Activated effector memory CD4-positive, alpha-beta T cell treated with Interleukin-2 at 50 U/mL for 16 hours (primary cell): Measurements from ENCODE around the gene ASTN2.
"Not testable (repeated sequence)": the region's sequence is repeated elsewhere in the genome, so short reads cannot be mapped to it uniquely, and the experiment has no call there.

ENCODE experiments used
- DNase-seq: peaks from one replicate; pipeline ENCODE4 v3.0.0-alpha.2; 2020

ASTN2 gene

DNA sequence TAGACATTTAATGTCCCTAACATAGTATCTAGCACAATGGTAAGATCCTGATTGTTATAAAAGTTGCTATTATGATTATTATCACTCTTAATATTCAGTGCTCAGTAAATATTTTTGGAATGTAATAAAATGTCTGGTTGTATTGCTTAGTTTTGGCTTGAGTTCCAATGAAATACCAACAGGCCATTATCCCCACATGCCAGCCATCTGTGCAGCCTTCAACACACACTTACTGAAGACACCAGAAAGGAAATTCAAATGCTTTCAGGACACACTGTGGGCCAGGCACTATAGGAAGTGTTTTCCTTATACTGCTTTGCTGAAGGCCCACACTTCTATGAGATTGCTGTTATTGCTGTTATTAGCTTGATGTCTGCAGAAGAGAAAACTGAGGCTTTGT, 570.2 kb downstream of the ASTN2 start:
- no peak for DNase-seq

DNA sequence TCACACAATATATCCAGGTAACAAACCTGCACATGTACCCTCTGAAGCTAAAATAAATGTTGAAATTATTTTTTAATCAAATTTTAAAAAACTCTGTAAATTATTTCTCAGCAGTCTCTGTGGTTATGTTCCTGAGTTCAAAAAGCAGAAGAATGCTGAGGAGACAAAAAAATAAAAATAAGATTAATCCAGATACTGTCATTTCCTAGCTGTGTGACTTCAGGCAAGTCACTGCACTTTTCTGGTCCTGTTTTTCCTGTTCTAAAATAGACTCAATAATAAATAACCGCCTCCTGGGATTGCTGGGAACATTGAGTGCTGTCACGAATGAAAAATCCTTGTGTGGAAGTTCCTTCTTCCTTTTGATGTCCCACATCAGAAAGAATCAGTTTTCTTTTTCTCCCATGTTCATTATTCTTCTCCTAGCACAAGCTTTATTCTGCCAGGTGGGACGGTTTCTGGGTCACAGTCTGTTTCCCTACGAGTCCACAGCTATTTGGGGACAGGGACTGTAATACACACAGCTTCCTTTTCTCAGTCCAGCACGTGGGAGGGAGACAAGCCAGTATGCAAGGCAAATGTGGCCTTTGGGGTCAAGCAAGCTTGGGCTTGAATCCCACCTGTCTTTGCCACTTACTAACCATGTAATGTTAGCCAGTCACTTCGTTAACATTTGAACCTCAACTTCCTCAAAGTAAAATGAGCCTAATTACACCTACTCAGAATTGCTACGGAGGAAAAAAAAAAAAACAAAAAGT, 570.8 kb downstream of the ASTN2 start:
- DNase-seq = no peak

DNA sequence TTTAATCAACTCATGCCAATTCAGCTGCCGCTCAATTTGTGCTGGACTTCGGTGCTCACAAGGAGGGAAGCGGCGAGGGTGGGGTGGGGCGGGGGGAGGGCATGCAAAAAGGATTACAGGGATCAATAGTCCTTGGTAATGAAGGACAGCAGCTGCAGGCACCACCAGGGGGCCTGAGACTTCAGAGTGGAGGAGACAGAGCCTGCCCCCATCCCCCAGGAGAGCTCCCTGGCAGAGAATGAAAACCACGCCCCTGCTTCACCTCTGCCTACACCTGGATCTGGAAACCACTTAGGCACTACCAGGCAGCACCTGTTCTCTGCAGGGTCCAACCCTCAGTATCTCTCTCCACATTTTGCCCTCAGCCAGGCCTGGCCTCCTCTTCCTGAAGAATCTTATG, 572.2 kb downstream of the ASTN2 start:
- no peak for DNase-seq

GRCh38 chr9:116838468-116838867, 576.4 kb downstream of the ASTN2 start:
- DNase-seq = not testable (repeated sequence)

DNA sequence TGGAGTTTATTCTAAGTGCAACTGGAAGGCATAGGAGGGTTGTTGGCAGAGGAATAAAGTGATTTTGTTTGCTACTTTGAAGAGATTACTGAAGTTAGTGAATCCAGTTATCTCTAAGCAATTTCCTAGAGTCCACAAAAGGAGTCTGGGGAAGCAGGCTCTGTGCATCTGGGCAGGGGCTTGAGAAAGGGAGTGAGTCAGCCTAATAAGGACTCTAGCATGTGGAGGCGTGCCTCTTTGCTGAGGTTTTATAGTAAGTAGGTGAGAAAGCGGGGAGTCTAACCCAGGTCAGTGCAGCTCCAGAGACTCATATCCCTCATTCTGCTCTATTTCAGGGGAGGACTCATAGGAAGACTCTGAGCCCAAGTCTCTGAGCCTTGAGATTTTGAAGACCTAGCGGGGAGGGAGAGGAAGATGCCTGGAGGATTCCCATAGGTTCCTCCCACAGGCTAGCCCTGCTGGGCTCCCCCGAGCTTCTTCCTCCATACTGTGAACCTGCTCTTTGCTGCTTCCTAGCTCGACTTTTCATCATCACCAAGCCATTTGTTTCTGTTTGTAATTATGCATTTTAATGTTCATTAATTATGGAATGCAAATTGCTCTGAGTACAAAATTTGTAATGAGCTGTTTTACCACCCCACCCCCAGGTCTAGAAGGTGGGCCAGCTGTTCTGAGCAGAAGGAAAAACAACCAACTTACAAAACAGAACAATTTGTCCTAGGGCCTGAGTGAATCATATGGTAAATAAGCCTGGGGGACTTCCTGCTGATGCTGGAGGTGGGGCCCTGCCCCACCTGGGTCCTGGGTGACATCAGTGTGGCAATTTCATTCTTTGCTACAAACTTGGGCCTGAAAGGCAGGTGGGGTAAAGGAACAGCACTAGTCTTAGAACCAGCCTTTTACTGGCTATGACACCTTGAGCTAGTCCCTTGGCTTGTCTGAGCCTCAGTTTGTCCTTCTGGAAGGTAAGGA, 577.6 kb downstream of the ASTN2 start:
- DNase-seq = no peak

- not testable (repeated sequence) for DNase-seq
These were observed 584.5 kb downstream of the ASTN2 start for GRCh38 chr9:116830321-116830720.

GRCh38 chr9:116821633-116822229, 593.1 kb downstream of the ASTN2 start:
- DNase-seq = no peak

DNA sequence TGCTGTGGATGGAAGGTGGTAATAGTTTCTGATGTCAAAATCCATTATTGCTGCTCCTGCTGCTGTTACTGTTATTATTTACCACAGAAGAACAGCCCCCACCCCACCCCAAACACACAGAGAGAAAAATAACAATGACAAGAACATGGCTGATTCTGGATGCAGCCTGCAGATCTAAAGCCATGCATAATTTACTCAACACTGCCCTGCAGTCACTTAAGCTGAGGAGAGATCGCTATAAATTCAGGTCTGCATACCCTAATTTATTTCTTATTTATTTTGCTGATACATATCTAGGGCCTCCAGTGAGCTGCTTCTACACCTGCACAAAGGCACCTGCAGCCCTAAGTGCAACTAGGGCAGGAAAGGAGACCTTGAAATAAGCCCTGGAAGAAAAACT, 595.7 kb downstream of the ASTN2 start:
- DNase-seq = no peak

- DNase-seq = no peak
These were observed 597.1 kb downstream of the ASTN2 start for GRCh38 chr9:116817762-116818161.

- no peak for DNase-seq
These were observed 598.4 kb downstream of the ASTN2 start for GRCh38 chr9:116816484-116816883.

GRCh38 chr9:116815835-116816234, 599.0 kb downstream of the ASTN2 start:
- DNase-seq = no peak

DNA sequence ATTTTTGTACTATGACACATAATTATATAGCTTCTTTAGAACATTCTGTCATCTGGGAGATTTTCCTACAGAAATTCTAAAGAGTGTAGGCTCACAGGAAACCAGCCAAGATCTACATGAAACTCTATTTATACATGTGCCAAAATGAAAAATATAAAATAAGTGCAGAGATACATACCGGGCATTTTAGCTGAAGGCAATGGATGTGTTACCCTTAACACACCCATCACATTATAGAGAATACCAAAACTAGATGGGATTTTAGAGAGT, 601.9 kb downstream of the ASTN2 start:
- DNase-seq = no peak

- no peak for DNase-seq
These were observed 602.4 kb downstream of the ASTN2 start for GRCh38 chr9:116812231-116813030.

DNA sequence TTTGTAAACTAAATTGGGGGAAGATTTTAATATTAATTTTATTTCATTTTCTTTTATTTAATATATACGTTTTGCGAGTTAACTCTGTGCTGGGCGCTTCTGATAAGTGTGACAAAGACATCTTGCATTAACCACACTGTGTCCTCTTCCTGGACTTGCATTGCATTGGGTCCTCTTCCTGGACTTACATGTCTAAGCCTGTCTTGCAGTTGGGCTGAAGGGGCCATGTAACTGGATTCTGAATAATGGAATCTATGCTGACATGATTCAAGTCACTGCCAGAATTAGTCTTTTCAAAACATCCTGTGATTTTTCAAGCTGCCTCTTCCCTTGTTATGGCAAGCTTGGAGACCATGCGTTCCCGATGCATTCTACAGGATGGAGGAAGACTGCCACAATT, 605.2 kb downstream of the ASTN2 start:
- DNase-seq = no peak

DNA sequence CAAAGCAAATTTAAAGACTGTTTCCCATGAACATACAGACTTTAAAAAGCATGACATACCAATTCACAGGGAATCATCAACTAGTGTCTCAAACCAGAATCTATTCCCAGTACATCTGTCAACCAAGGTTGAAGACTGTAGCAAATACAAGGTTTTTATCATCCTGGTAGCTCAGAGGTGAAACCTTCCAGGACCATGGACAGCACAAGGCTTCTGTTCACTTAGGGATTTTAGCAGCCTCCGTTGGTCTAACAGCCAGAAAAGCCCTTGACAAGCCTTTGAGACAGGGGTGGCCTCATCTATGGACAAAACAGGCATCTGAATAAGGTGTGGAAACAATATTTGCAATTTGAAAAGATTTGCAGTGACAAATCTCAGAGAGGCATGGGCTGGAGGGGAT, 608.8 kb downstream of the ASTN2 start:
- DNase-seq = no peak

GRCh38 chr9:116800885-116801284, 614.0 kb downstream of the ASTN2 start:
- DNase-seq = no peak

- no peak for DNase-seq
These were observed 614.8 kb downstream of the ASTN2 start for GRCh38 chr9:116800074-116800473.

DNA sequence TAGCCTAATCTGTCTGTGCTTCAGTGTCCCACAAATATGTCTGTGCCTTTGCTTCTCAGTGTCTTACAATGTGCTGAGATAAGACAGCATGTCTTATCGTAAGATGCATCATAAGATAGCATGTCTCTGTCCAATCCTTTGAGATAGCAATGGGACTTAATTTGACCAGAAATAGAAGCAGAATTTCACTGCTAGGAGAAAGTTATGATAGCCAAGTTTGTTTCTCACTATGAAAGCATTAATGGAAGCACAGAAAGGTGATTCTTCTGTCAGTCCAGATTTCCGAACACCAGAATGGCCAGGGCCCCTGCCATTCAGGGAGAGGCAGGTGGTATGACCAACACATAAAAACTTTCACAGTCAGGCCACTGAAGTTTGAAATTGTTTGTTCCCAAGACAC, 616.3 kb downstream of the ASTN2 start:
- DNase-seq = no peak

GRCh38 chr9:116797276-116797675, 617.6 kb downstream of the ASTN2 start:
- no peak for DNase-seq

DNA sequence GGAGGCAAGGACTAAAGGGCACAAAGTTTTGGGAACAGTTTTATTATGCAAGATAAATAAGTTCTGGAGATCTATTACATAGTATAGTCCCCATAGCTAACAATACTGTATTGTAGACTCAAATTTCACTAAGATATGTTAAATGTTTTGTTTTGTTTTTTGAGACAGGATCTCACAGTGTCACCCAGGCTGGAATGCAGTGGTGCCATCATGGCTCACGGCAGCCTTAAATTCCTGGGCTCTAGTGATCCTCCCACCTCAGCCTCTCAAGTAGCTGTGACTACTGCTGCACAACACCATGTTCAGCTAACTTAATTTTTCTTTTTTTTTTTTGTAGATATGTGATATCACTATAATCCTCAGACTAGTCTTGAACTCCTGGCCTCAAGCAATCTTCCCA, 618.2 kb downstream of the ASTN2 start:
- DNase-seq = no peak

GRCh38 chr9:116795821-116796220, 619.0 kb downstream of the ASTN2 start:
- no peak for DNase-seq

GRCh38 chr9:116792271-116792670, 622.6 kb downstream of the ASTN2 start:
- DNase-seq = no peak

- no peak for DNase-seq
These were observed 623.5 kb downstream of the ASTN2 start for GRCh38 chr9:116791326-116791725.
